ENCODE measurements around the gene CNN1. TPM values are rescaled to one million over a fixed set of nuclear protein-coding genes. Genes with fewer than 3 reads are reported as not detected.

The CNN1 gene
- total and polyA plus RNA-seq, 12 donors, result 0.94 to 76.5 (median 12.3) TPM

DNA sequence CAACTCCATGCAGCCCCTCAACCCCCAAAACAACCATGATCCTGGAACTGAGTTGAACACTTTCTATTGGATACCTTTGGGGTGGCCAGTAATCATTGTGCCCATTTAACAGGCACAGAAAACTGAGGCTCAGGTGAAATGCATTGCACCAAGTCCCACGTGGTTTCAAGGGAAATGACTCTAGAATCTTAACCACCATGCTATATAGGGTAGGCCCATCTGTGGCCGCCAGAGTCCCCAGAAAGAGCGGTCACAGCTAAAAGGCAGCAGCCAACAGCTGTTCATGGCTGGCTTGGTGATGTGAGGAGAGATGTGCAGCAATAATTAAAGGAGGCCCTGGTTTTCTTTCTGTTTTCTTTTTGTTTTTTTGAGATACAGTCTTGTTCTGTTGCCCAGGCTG, 2.6 kb downstream of the CNN1 start:
- Histone ChIP-seq H3K4me1 (replicated peaks in 1 of 2) (no peaks in the 10 kb centered on the region), H3K9me3 (replicated peaks in 1 of 3) (no peaks in the 10 kb centered on the region), H3K4me3 (no peak overlapping the region), H3K27ac (no peak overlapping the region), H3K27me3 (peaks cover 4% of the 10 kb centered on the region), H3K36me3 (replicated peaks in 1 of 2) (no peaks in the 10 kb centered on the region)
- intact Hi-C loops (cut with DNase I), result no loop called here
- DNase-seq, result no peak
- 52 to 84% (median 69%) methylated on average over 3 of the region's 3 CpGs for WGBS, 4 donors
- no peak for TF ChIP-seq POLR2A (IDR thresholded peaks at IDR 0.05)
- TF ChIP-seq, protein P1, sequence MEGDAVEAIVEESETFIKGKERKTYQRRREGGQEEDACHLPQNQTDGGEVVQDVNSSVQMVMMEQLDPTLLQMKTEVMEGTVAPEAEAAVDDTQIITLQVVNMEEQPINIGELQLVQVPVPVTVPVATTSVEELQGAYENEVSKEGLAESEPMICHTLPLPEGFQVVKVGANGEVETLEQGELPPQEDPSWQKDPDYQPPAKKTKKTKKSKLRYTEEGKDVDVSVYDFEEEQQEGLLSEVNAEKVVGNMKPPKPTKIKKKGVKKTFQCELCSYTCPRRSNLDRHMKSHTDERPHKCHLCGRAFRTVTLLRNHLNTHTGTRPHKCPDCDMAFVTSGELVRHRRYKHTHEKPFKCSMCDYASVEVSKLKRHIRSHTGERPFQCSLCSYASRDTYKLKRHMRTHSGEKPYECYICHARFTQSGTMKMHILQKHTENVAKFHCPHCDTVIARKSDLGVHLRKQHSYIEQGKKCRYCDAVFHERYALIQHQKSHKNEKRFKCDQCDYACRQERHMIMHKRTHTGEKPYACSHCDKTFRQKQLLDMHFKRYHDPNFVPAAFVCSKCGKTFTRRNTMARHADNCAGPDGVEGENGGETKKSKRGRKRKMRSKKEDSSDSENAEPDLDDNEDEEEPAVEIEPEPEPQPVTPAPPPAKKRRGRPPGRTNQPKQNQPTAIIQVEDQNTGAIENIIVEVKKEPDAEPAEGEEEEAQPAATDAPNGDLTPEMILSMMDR (IDR thresholded peaks at IDR 0.05), result no peak

DNA sequence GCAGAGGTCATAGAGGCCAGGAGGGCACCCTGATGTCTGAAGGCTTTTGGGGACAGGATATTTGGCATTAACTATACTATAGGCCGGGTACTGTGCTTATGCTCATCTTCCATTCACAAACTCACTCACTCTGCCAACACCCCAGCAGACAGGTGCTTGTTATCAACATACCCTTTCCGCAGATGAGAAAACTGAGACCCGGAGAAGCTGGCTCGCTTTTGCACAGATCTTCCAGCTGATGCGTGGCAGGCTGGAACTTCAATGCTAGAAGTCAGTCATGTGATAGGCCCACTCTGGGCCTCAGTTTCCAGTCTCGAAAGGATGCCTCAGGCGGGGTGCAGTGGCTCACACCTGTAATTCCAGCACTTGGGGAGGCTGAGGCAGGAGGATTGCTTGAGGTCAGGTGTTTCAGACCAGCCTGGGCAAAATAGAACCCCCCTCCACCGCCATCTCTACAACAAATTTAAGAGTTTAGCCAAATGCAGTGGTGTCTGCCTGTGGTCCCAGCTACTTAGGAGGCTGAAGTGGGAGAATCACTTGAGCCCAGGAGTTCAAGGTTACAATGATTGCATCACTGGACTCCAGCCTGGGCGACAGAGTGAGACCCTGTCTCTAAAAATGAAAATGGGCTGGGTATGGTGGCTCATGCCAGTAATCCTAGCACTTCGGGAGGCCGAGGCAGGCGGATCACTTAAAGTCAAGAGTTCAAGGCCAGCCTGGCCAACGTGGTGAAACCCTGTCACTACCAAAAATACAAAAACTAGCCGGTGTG, 9.5 kb downstream of the CNN1 start:
- no peak overlapping the region for H3K4me3 ChIP-seq
- intact Hi-C loops (cut with DNase I), result no loop called here
- no peak overlapping the region for H3K27ac ChIP-seq
- no peaks in the 10 kb centered on the region for H3K27me3 ChIP-seq
- no peaks in the 10 kb centered on the region for H3K9me3 ChIP-seq (replicated peaks in 1 of 3)
- no peaks in the 10 kb centered on the region for H3K4me1 ChIP-seq (replicated peaks in 1 of 2)
- WGBS, 4 donors, result 74 to 84% (median 79%) methylated on average over 10 to 14 of the region's 14 CpGs
- DNase-seq, result no peak
- no peak for TF ChIP-seq POLR2A (IDR thresholded peaks at IDR 0.05)
- TF ChIP-seq, protein P1 (IDR thresholded peaks at IDR 0.05), result no peak
- H3K36me3 ChIP-seq (replicated peaks in 1 of 2), result peaks cover 0 to 9% of the 10 kb centered on the region in 2 donors

DNA sequence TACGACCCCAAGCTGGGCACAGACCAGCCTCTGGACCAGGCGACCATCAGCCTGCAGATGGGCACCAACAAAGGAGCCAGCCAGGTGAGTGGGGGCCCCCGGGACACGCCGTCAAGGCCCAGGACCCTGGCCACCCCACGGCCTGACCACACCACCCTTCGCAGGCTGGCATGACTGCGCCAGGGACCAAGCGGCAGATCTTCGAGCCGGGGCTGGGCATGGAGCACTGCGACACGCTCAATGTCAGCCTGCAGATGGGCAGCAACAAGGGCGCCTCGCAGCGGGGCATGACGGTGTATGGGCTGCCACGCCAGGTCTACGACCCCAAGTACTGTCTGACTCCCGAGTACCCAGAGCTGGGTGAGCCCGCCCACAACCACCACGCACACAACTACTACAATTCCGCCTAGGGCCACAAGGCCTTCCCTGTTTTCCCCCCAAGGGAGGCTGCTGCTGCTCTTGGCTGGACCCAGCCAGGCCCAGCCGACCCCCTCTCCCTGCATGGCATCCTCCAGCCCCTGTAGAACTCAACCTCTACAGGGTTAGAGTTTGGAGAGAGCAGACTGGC, 10.8 kb downstream of the CNN1 start:
- no peak for DNase-seq
- intact Hi-C loops (cut with DNase I), result no loop called here
- Histone ChIP-seq H3K36me3 (replicated peaks in 1 of 2) (peaks cover 0 to 20% of the 10 kb centered on the region in 2 donors), H3K27ac (no peak overlapping the region), H3K9me3 (replicated peaks in 1 of 3) (no peaks in the 10 kb centered on the region), H3K27me3 (no peaks in the 10 kb centered on the region), H3K4me1 (replicated peaks in 1 of 2) (no peaks in the 10 kb centered on the region), H3K4me3 (no peak overlapping the region)
- WGBS, 4 donors, result 84 to 92% (median 88%) methylated on average over 9 to 24 of the region's 24 CpGs
- no peak for TF ChIP-seq POLR2A (IDR thresholded peaks at IDR 0.05)
- TF ChIP-seq, protein P1 (IDR thresholded peaks at IDR 0.05), result no peak

DNA sequence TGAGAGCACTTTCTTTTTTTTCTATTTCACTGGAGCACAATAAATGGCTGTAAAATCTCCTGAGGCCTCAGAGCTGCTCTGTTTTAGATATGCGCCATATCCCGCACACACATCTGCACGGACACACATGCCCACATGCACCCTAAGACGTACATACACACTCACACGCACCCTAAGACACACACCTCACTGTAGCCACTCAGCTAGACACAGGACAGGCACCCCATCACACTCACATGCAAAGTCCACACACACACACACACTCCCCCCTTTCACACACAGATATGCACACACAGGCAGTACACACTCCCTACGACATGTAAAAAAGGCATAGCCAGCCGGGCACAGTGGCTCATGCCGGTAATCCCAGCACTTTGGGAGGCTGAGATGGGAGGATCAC, 11.6 kb downstream of the CNN1 start:
- WGBS, 4 donors, result 87 to 94% (median 91%) methylated on average over 8 of the region's 8 CpGs
- H3K27me3 ChIP-seq, result no peaks in the 10 kb centered on the region
- no peaks in the 10 kb centered on the region for H3K9me3 ChIP-seq (replicated peaks in 1 of 3)
- intact Hi-C loops (cut with DNase I), result no loop called here
- TF ChIP-seq POLR2A (IDR thresholded peaks at IDR 0.05), result no peak
- TF ChIP-seq, protein P1 (IDR thresholded peaks at IDR 0.05), result no peak
- DNase-seq, result no peak
- H3K36me3 ChIP-seq (replicated peaks in 1 of 2), result peaks cover 0 to 20% of the 10 kb centered on the region in 2 donors
- no peak overlapping the region for H3K4me3 ChIP-seq
- H3K27ac ChIP-seq, result no peak overlapping the region
- H3K4me1 ChIP-seq (replicated peaks in 1 of 2), result no peaks in the 10 kb centered on the region

All from adrenal gland (tissue), 12 donors.